ENCODE data around the gene TPM1. TPM values are rescaled to one million over a fixed set of nuclear protein-coding genes. Genes with fewer than 3 reads are reported as not detected.

Gene TPM1
- total RNA-seq, 4 donors from 2014 or later: 116 to 307 (median 226) TPM

GRCh38 chr15:63047792-63048114 is 5.2 kb downstream of the TPM1 start:
- intact Hi-C loops (cut with DNase I): loop anchor here (2.0 to 5.0 kb wide), 2 partner anchors 45 to 265 kb away; no protein-coding TSS in a partner anchor
- TF ChIP-seq POLR2A (IDR thresholded peaks at IDR 0.05) (no peak), CTCF (IDR thresholded peaks at IDR 0.05) (no peak)
- Histone ChIP-seq H3K4me1 (peaks cover 35 to 57% of the 10 kb centered on the region in 2 donors), H3K27me3 (no peaks in the 10 kb centered on the region), H3K4me3 (replicated peaks in 1 of 3) (peak overlapping the region in 1 of 3 donors; percentile 80), H3K9me3 (no peaks in the 10 kb centered on the region), H3K36me3 (no peaks in the 10 kb centered on the region), H3K27ac (peak overlapping the region; percentile 59 to 95 (median 92))
- DNase-seq: no peak
- WGBS, 2 donors: 21 to 33% methylated on average over 8 to 12 of the region's 12 CpGs

GRCh38 chr15:63048115-63048775 is 5.7 kb downstream of the TPM1 start:
- WGBS, 2 donors: 0% methylated on average over 1 to 8 of the region's 75 CpGs
- Histone ChIP-seq H3K27ac (peak overlapping the region; percentile 59 to 95 (median 92)), H3K9me3 (no peaks in the 10 kb centered on the region), H3K36me3 (no peaks in the 10 kb centered on the region), H3K27me3 (no peaks in the 10 kb centered on the region), H3K4me1 (peaks cover 35 to 62% of the 10 kb centered on the region in 2 donors), H3K4me3 (replicated peaks in 1 of 3) (peak overlapping the region; percentile 69 to 85 (median 80))
- DNase-seq: peak; percentile 97 to 98
- peak; percentile 70 to 94 for TF ChIP-seq POLR2A (IDR thresholded peaks at IDR 0.05)
- peak; percentile 83 to 99 (median 88) for TF ChIP-seq CTCF (IDR thresholded peaks at IDR 0.05)
- intact Hi-C loops (cut with DNase I): loop anchor here (2.0 to 5.0 kb wide), 2 partner anchors 45 to 266 kb away; no protein-coding TSS in a partner anchor

GRCh38 chr15:63048776-63049665 is 6.5 kb downstream of the TPM1 start:
- Histone ChIP-seq H3K4me1 (peaks cover 36 to 66% of the 10 kb centered on the region in 2 donors), H3K27me3 (no peaks in the 10 kb centered on the region)

GRCh38 chr15:63049783-63050371 is 7.3 kb downstream of the TPM1 start:
- Histone ChIP-seq H3K27me3 (no peaks in the 10 kb centered on the region), H3K9me3 (no peaks in the 10 kb centered on the region), H3K36me3 (no peaks in the 10 kb centered on the region), H3K4me3 (replicated peaks in 1 of 3) (peak overlapping the region in 1 of 3 donors; percentile 80), H3K4me1 (peaks cover 44 to 67% of the 10 kb centered on the region in 2 donors), H3K27ac (peak overlapping the region; percentile 66 to 95 (median 92))
- DNase-seq: no peak
- intact Hi-C loops (cut with DNase I): loop anchor here (2.0 to 5.0 kb wide), 2 partner anchors 43 to 268 kb away; no protein-coding TSS in a partner anchor
- no peak for TF ChIP-seq POLR2A (IDR thresholded peaks at IDR 0.05)
- no peak for TF ChIP-seq CTCF (IDR thresholded peaks at IDR 0.05)
- 89 to 92% methylated on average over 8 of the region's 8 CpGs for WGBS, 2 donors

More at GRCh38 chr15:63048776-63049665, 6.5 kb downstream of the TPM1 start:
- Histone ChIP-seq H3K9me3 (no peaks in the 10 kb centered on the region), H3K4me3 (replicated peaks in 1 of 3) (peak overlapping the region; percentile 69 to 85 (median 80)), H3K36me3 (no peaks in the 10 kb centered on the region), H3K27ac (peak overlapping the region; percentile 59 to 95 (median 92))
- WGBS, 2 donors: 3 to 7% methylated on average over 26 to 38 of the region's 38 CpGs
- DNase-seq: peak; percentile 54 to 57
- TF ChIP-seq CTCF (IDR thresholded peaks at IDR 0.05) (no peak), POLR2A (IDR thresholded peaks at IDR 0.05) (no peak)
- intact Hi-C loops (cut with DNase I): loop anchor here (2.0 to 5.0 kb wide), 2 partner anchors 44 to 267 kb away; no protein-coding TSS in a partner anchor
